Activated CD4-positive, alpha-beta T cell treated with anti-CD3 and anti-CD28 coated beads for 1 hour (primary cell): ENCODE data around the gene SRSF12.
A peak's percentile ranks its signal among the peaks of the same experiment; 100 is the strongest.

Experiments used
- DNase-seq: peaks from one replicate; pipeline ENCODE4 v3.0.0-alpha.2; 2020

The SRSF12 gene

GRCh38 chr6:89117211-89118108, at the start of gene SRSF12:
Gene SRSF12, minus strand, starts transcription at chr6:89118071. Its CDS starts 184 bp downstream, at chr6:89117887.
- peak; percentile 10 for DNase-seq

- DNase-seq = no peak
Measured at GRCh38 chr6:89162047-89162371, 44.1 kb upstream of the SRSF12 start.

- no peak for DNase-seq
Measured at GRCh38 chr6:89161326-89162046, 43.6 kb upstream of the SRSF12 start.

GRCh38 chr6:89160331-89161092, 42.6 kb upstream of the SRSF12 start:
- no peak for DNase-seq

- DNase-seq = no peak
Measured at GRCh38 chr6:89154131-89154530, 36.3 kb upstream of the SRSF12 start.

- no peak for DNase-seq
Measured at GRCh38 chr6:89148016-89148750, 30.3 kb upstream of the SRSF12 start.

- peak; percentile 15 for DNase-seq
Measured at GRCh38 chr6:89146718-89147700, 29.1 kb upstream of the SRSF12 start.

- peak; percentile 43 for DNase-seq
Measured at GRCh38 chr6:89145956-89146717, 28.3 kb upstream of the SRSF12 start, which contains the start of gene PM20D2. Gene PM20D2, plus strand, starts transcription at chr6:89146055. Its CDS starts 90 bp downstream, at chr6:89146145.

- DNase-seq = no peak
Measured at GRCh38 chr6:89145091-89145955, 27.5 kb upstream of the SRSF12 start.

GRCh38 chr6:89144354-89144906, 26.6 kb upstream of the SRSF12 start:
- no peak for DNase-seq

GRCh38 chr6:89140347-89141156, 22.7 kb upstream of the SRSF12 start:
- DNase-seq = no peak

- no peak for DNase-seq
Measured at GRCh38 chr6:89139509-89140346, 21.9 kb upstream of the SRSF12 start.

- no peak for DNase-seq
Measured at GRCh38 chr6:89138173-89138572, 20.3 kb upstream of the SRSF12 start.

GRCh38 chr6:89134723-89135122, 16.9 kb upstream of the SRSF12 start:
- DNase-seq = no peak

GRCh38 chr6:89133981-89134380, 16.1 kb upstream of the SRSF12 start:
- DNase-seq = no peak

- DNase-seq = no peak
Measured at GRCh38 chr6:89132057-89132456, 14.2 kb upstream of the SRSF12 start.

GRCh38 chr6:89131599-89131998, 13.7 kb upstream of the SRSF12 start:
- no peak for DNase-seq
